Left renal cortex interstitium (tissue), 4 donors: ENCODE data around the gene FAAP100. TPM values are rescaled to one million over a fixed set of nuclear protein-coding genes. Genes with fewer than 3 reads are reported as not detected.
"Not testable (repeated sequence)": the region's sequence is repeated elsewhere in the genome, so short reads cannot be mapped to it uniquely, and the experiment has no call there.

Experiments
- DNase-seq, 4 donors: peaks; one replicate each; pipeline ENCODE4 v3.0.0-alpha.2; 2013; ENCODE audit warnings: low read depth in 4 of 4, low spot score in 2 of 4, missing footprints in 1 of 4
- polyA plus RNA-seq, 4 donors: library from polyadenylated mRNA; unstranded; fragments of 120-200 nt; gene quantifications; one replicate each; pipeline ENCODE4 v1.2.1, GENCODE V29; 2013; ENCODE audit not compliant: insufficient read length in 4 of 4

The FAAP100 gene
- 10 to 100 TPM; 17.0 to 38.4 (median 31.2) TPM for polyA plus RNA-seq

- DNase-seq: peak in 1 of 4 donors; percentile 62
These were observed at the start of gene FAAP100 for GRCh38 chr17:81552244-81553017. TSS of gene FAAP100 (minus strand) at chr17:81552353. CDS start at chr17:81552330, 23 bp downstream.

GRCh38 chr17:81601525-81602120 is 49.5 kb upstream of the FAAP100 start:
- peak in 3 of 4 donors; percentile 41 to 65 (median 54) for DNase-seq

- DNase-seq: no peak
These were observed 47.8 kb upstream of the FAAP100 start for GRCh38 chr17:81599719-81600486.

GRCh38 chr17:81593105-81593871 is 41.1 kb upstream of the FAAP100 start:
- no peak for DNase-seq

- DNase-seq: no peak
These were observed 39.8 kb upstream of the FAAP100 start for GRCh38 chr17:81591971-81592370.

- DNase-seq: no peak
These were observed 38.0 kb upstream of the FAAP100 start for GRCh38 chr17:81590121-81590520.

- no peak for DNase-seq
These were observed 37.5 kb upstream of the FAAP100 start for GRCh38 chr17:81589612-81590011.

GRCh38 chr17:81586096-81586495 is 33.9 kb upstream of the FAAP100 start:
- DNase-seq: no peak

- not testable (repeated sequence) for DNase-seq
These were observed 32.6 kb upstream of the FAAP100 start for GRCh38 chr17:81584771-81585170.

GRCh38 chr17:81583589-81584342 is 31.6 kb upstream of the FAAP100 start:
- no peak for DNase-seq

GRCh38 chr17:81582749-81583148 is 30.6 kb upstream of the FAAP100 start:
- DNase-seq: no peak

- DNase-seq: no peak
These were observed 30.2 kb upstream of the FAAP100 start for GRCh38 chr17:81582341-81582740.

- no peak for DNase-seq
These were observed 29.6 kb upstream of the FAAP100 start for GRCh38 chr17:81581758-81582157.

GRCh38 chr17:81580481-81580880 is 28.3 kb upstream of the FAAP100 start:
- no peak for DNase-seq

- no peak for DNase-seq
These were observed 27.7 kb upstream of the FAAP100 start for GRCh38 chr17:81579821-81580321.

- DNase-seq: no peak
These were observed 27.1 kb upstream of the FAAP100 start for GRCh38 chr17:81579298-81579697.

- no peak for DNase-seq
These were observed 26.5 kb upstream of the FAAP100 start for GRCh38 chr17:81578561-81579225.

- DNase-seq: no peak
These were observed 25.9 kb upstream of the FAAP100 start for GRCh38 chr17:81578038-81578441.
